GM12873 (cell line): Measurements from ENCODE around the gene GPRC5A.

Experiments used
- CTCF ChIP-seq: IDR thresholded peaks from 2 replicates; pipeline ENCODE4 v1.5.1; 2012; ENCODE audit warnings: low read depth, mild to moderate bottlenecking, moderate library complexity, low read length, control low read depth; ENCODE audit not compliant: insufficient read depth; ENCODE audit errors: missing control alignments

The GPRC5A gene

GRCh38 chr12:12952036-12952435 lies 60.7 kb downstream of the GPRC5A start, which contains the start of gene GPRC5D:
GPRC5D (minus strand) TSS chr12:12952170; CDS start chr12:12950384, 1,786 bp downstream.
- no peak for TF ChIP-seq CTCF

GRCh38 chr12:12954356-12954755 lies 63.0 kb downstream of the GPRC5A start:
- no peak for TF ChIP-seq CTCF

DNA sequence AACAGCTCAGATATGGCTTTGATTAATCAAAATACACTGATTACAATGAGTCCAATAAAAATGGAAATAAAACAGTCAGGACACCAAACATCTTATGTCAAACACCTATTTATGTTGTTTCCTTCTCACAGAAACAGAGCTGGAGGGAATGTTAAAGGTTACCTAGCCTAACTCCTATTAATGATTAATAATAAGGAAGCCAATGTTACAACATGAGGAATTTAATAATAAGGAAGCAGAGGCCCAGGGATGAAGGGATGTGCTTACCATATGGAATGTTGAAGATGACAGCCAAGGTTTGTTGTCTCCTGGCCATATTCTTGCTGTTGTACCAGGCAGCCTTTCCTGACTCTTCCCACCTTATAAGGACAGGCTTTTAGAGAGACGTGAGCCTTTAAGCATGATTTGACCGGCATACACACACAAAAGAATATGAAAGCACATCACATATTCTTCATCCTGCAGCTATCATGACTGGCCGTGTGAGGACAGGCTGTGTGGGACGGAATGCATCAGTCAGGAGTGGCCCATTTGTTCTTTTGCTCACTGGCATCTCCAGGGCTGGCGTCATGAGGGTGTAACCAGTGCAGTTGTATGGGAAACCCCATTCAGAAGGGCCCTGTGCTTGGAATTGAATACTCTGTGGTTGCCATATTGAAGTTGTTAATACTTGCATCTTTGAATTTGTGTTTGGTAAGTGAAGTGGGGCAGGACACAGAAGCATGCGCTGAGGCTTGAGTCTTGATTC lies 63.7 kb downstream of the GPRC5A start:
- TF ChIP-seq CTCF, result no peak

DNA sequence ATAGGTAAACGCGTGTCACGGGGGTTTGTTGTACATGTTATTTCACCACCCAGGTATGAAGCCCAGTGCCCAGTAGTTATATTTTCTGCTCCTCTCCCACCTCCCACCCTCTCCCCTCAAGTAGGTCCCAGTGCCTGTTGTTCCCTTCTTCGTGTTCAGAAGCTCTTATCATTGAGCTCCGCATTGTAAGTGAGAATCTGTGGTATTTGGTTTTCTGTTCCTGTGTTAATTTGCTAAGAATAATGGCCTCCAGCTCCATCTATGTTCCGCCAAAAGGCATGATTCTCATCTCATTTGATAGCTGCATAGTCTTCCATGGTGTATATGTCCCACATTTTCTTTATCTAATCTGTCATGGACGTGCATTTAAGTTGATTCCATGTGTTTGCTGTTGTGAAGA lies 67.5 kb downstream of the GPRC5A start:
- no peak for TF ChIP-seq CTCF

GRCh38 chr12:12960639-12961209 lies 69.4 kb downstream of the GPRC5A start:
- no peak for TF ChIP-seq CTCF

DNA sequence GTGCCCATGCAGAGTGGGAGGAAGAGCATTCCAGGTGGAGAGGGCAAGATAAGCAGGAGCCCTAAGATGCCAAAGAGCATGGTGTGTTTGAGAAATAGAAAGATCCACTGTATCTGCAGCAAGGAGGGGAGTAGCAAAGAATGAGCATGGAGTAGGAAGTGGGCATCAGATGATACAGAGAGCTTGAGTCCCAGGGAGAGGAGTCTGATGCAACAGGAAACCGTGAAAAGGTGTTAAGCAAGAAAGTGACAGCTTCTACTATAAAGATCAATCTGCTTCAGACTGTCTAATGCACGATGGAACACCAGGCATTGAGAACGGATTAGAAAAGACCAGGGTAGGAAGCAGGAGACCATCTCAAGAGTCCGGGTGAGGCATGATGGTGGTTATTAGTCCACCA lies 72.9 kb downstream of the GPRC5A start:
- TF ChIP-seq CTCF, result no peak

- no peak for TF ChIP-seq CTCF
Measured at GRCh38 chr12:12965836-12966235, 74.5 kb downstream of the GPRC5A start.
